HEK293 (cell line): Measurements from ENCODE around the gene KRTAP9-3.

ENCODE experiments used
- CTCF ChIA-PET: fragments of 350-600 bp; formaldehyde crosslinking; extraction: SDS; loops from one replicate; lab custom pipeline; 2021; ENCODE audit warnings: antibody characterized with exemption; lab: Yijun Ruan, JAX
- POLR2A ChIA-PET: fragments of 300-600 bp; formaldehyde crosslinking; extraction: SDS; loops from one replicate; lab custom pipeline; 2020; ENCODE audit warnings: antibody characterized with exemption, inconsistent platforms; lab: Yijun Ruan, JAX
- H3K27ac ChIP-seq: fragments of 200-500 bp; sonication (Bioruptor generic); 2 replicates; pipeline ENCODE4 v1.5.1; 2014; ENCODE audit warnings: low read depth, low read length, control low read depth, inconsistent platforms; ENCODE audit errors: extremely low read depth
- H3K36me3 ChIP-seq, 2 experiments: fragments of 200-500 bp in 1 of 2; sonication (Bioruptor generic) in 1 of 2; 1 replicate in 1 of 2; 2 replicates in 1 of 2; pipeline ENCODE4 v1.5.1; 2014 to 2017; ENCODE audit warnings: inconsistent platforms in 2 of 2, low read length in 2 of 2; ENCODE audit not compliant: control insufficient read depth in 2 of 2, insufficient read depth in 1 of 2
- H3K4me1 ChIP-seq: fragments of 200-500 bp; sonication (Bioruptor generic); 2 replicates; pipeline ENCODE4 v1.5.1; 2014; ENCODE audit warnings: mild to moderate bottlenecking, low read length, inconsistent platforms; ENCODE audit not compliant: control insufficient read depth, insufficient read depth
- H3K4me3 ChIP-seq: 2 replicates; pipeline ENCODE4 v1.5.1; 2011; ENCODE audit warnings: low read depth, mild to moderate bottlenecking, control low read depth, low read length, moderate library complexity
- H3K9me3 ChIP-seq: fragments of 200-500 bp; sonication (Bioruptor generic); 2 replicates; pipeline ENCODE4 v1.5.1; 2014; ENCODE audit warnings: low read depth, low read length, inconsistent platforms; ENCODE audit not compliant: control insufficient read depth, insufficient read depth
- HOXC10 ChIP-seq: sonication (generic); formaldehyde crosslinking; IDR thresholded peaks from 2 replicates; pipeline ENCODE4 v1.8.1; 2023; ENCODE audit warnings: mild to moderate bottlenecking, missing genetic modification reagents
- KLF1 ChIP-seq: fragments of 450-650 bp; formaldehyde crosslinking; IDR thresholded peaks from 2 replicates; pipeline ENCODE4 v1.5.1; 2016; ENCODE audit warnings: missing biosample characterization, missing genetic modification characterization
- MZF1 ChIP-seq: fragments of 450-650 bp; formaldehyde crosslinking; IDR thresholded peaks from 2 replicates; pipeline ENCODE4 v1.5.1; 2017; ENCODE audit warnings: missing biosample characterization, missing genetic modification characterization, borderline replicate concordance
- RBAK ChIP-seq: fragments of 450-650 bp; formaldehyde crosslinking; IDR thresholded peaks from 2 replicates; pipeline ENCODE4 v1.5.1; 2016; ENCODE audit warnings: missing biosample characterization, missing genetic modification characterization
- ZBTB10 ChIP-seq: fragments of 450-650 bp; formaldehyde crosslinking; IDR thresholded peaks from 2 replicates; pipeline ENCODE4 v1.5.1; 2016; ENCODE audit warnings: missing biosample characterization, missing genetic modification characterization
- ZBTB11 ChIP-seq: fragments of 450-650 bp; formaldehyde crosslinking; conservative IDR thresholded peaks from 2 replicates; pipeline ENCODE4 v1.5.1; 2016; ENCODE audit warnings: low read depth, missing biosample characterization, missing genetic modification characterization
- ZBTB44 ChIP-seq: fragments of 450-650 bp; IDR thresholded peaks from 2 replicates; pipeline ENCODE4 v1.5.1; 2018; ENCODE audit warnings: missing biosample characterization, mild to moderate bottlenecking, missing genetic modification characterization
- ZNF133 ChIP-seq: fragments of 450-650 bp; formaldehyde crosslinking; IDR thresholded peaks from 2 replicates; pipeline ENCODE4 v1.5.1; 2016; ENCODE audit warnings: missing biosample characterization, missing genetic modification characterization
- ZNF184 ChIP-seq: fragments of 450-650 bp; IDR thresholded peaks from 2 replicates; pipeline ENCODE4 v1.5.1; 2018; ENCODE audit warnings: missing biosample characterization, mild to moderate bottlenecking, missing genetic modification characterization
- ZNF211 ChIP-seq: fragments of 450-650 bp; formaldehyde crosslinking; IDR thresholded peaks from 2 replicates; pipeline ENCODE4 v1.5.1; 2016; ENCODE audit warnings: low read depth, missing biosample characterization, missing genetic modification characterization
- ZNF350 ChIP-seq: fragments of 450-650 bp; formaldehyde crosslinking; IDR thresholded peaks from 2 replicates; pipeline ENCODE4 v1.5.0; 2017; ENCODE audit warnings: missing biosample characterization, mild to moderate bottlenecking, missing genetic modification characterization
- ZNF37A ChIP-seq: fragments of 450-650 bp; IDR thresholded peaks from 2 replicates; pipeline ENCODE4 v1.5.1; 2018; ENCODE audit warnings: missing biosample characterization, missing genetic modification characterization
- ZNF518A ChIP-seq: fragments of 450-650 bp; formaldehyde crosslinking; conservative IDR thresholded peaks from 2 replicates; pipeline ENCODE4 v1.5.1; 2016; ENCODE audit warnings: low read depth, missing biosample characterization, missing genetic modification characterization
- ZNF610 ChIP-seq: fragments of 450-650 bp; formaldehyde crosslinking; IDR thresholded peaks from 2 replicates; pipeline ENCODE4 v1.5.1; 2016; ENCODE audit warnings: missing biosample characterization, missing genetic modification characterization, borderline replicate concordance
- ZNF626 ChIP-seq: fragments of 450-650 bp; sonication (Bioruptor Pico); formaldehyde crosslinking; IDR thresholded peaks from 2 replicates; pipeline ENCODE4 v1.5.1; 2018; ENCODE audit warnings: missing biosample characterization, missing genetic modification characterization, inconsistent platforms
- ZNF654 ChIP-seq: fragments of 450-650 bp; formaldehyde crosslinking; IDR thresholded peaks from 2 replicates; pipeline ENCODE4 v1.5.1; 2016; ENCODE audit warnings: low read depth, missing biosample characterization, missing genetic modification characterization
- ZSCAN4 ChIP-seq: fragments of 450-650 bp; formaldehyde crosslinking; IDR thresholded peaks from 2 replicates; pipeline ENCODE4 v1.5.1; 2017; ENCODE audit warnings: missing biosample characterization, missing genetic modification characterization

Gene KRTAP9-3

GRCh38 chr17:41258406-41258805, 26.2 kb downstream of the KRTAP9-3 start (continued):
- TF ChIP-seq ZBTB44 (tag by site-specific recombination) (no peak), ZNF610 (tag by site-specific recombination) (no peak), ZNF37A (tag by site-specific recombination) (no peak), ZBTB10 (tag by site-specific recombination) (no peak), ZBTB11 (tag by site-specific recombination) (no peak), ZNF654 (tag by site-specific recombination) (no peak), ZNF184 (tag by site-specific recombination) (no peak), MZF1 (tag by site-specific recombination) (no peak), KLF1 (no peak)
- TF ChIP-seq, all 188 proteins: peak for 0

GRCh38 chr17:41263212-41263611, 31.0 kb downstream of the KRTAP9-3 start:
- ChIA-PET POLR2A (no interaction called here), CTCF (no interaction called here)
- Histone ChIP-seq H3K4me1 (no peaks in the 10 kb centered on the region), H3K9me3 (no peaks in the 10 kb centered on the region), H3K27ac (no peak overlapping the region), H3K4me3 (no peak overlapping the region), H3K36me3 (no peaks in the 10 kb centered on the region)
- no peak for TF ChIP-seq ZNF211 (tag by site-specific recombination)
- no peak for TF ChIP-seq ZNF133 (tag by site-specific recombination)
- TF ChIP-seq ZNF626, result no peak
- no peak for TF ChIP-seq RBAK (tag by site-specific recombination)
- no peak for TF ChIP-seq HOXC10
- TF ChIP-seq ZNF518A, result no peak
- TF ChIP-seq ZNF350 (tag by site-specific recombination), result no peak
- TF ChIP-seq ZSCAN4, result no peak
